Gastrocnemius medialis (tissue), 4 donors: ENCODE results near the gene TOMM20.

Experiments used
- CTCF ChIP-seq, 5 experiments: fragments of 450-650 bp in 3 of 5; fragments of 200-600 bp in 2 of 5; sonication (generic) in 2 of 5; IDR thresholded peaks in 4 of 5; conservative IDR thresholded peaks in 1 of 5; 1 replicate in 4 of 5; 2 replicates in 1 of 5; pipeline ENCODE4 v1.5.1; 2016 to 2019; ENCODE audit warnings: antibody characterized with exemption in 5 of 5, mild to moderate bottlenecking in 3 of 5, moderate library complexity in 3 of 5
- POLR2A ChIP-seq, 2 donors: fragments of 450-650 bp; IDR thresholded peaks; one replicate each; pipeline ENCODE4 v1.6.1; 2017; ENCODE audit warnings: antibody characterized with exemption in 2 of 2, mild to moderate bottlenecking in 2 of 2, moderate library complexity in 2 of 2

DNA sequence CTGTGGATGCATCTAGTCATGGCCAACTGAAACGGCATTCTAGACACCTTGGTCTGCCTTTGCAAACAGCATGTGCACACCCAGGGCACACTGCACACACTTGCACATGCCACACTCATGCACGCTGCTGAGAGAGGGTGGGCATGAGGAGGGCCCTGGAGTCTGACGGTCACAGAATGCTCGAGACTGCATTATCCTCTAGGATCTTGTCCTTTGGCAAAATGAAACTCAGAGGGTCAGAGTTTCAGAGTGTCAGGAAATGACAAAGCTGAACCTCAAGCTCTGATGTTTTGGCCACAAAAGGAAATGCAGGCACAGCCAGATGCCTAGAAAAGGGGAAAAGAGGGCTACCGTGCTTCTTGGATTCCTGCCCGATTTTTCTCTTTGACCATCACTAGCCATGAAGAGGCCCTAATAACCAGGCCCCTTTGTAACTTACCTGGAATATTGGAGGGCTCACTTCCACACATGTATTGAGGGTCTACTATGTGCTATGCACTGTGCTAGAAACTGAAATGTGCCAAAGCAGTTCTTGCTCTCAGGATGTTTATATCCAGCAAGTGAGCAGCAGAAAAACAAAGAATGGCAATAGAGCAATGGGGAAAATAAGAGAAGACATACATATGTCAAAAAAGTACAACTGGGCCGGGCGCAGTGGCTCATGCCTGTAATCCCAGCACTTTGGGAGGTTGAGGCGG is 65.4 kb downstream of the TOMM20 start:
- TF ChIP-seq CTCF (IDR thresholded peaks at IDR 0.05 in 4 of 5, conservative IDR thresholded peaks at IDR 0.05 in 1 of 5) (no peak), POLR2A (IDR thresholded peaks at IDR 0.05) (no peak)
